Loucy (cell line): Measurements from ENCODE around the gene FLCN.

Source experiments
- CTCF ChIP-seq: fragments of 200-600 bp; sonication (generic); conservative IDR thresholded peaks from 2 replicates; pipeline ENCODE4 v1.5.1; 2014; ENCODE audit warnings: mild to moderate bottlenecking, antibody characterized with exemption, low read length
- EZH2phosphoT487 ChIP-seq: fragments of 200-600 bp; IDR thresholded peaks from 2 replicates; pipeline ENCODE4 v1.6.1; 2018; ENCODE audit warnings: antibody characterized with exemption, mild to moderate bottlenecking, moderate library complexity, borderline replicate concordance

- no peak for TF ChIP-seq CTCF
- TF ChIP-seq EZH2phosphoT487: no peak
Measured at GRCh38 chr17:17258011-17258410, 21.0 kb upstream of the FLCN start.
